HFFc6 (cell line): ENCODE measurements around the gene GREB1. TPM values are rescaled to one million over a fixed set of nuclear protein-coding genes. Genes with fewer than 3 reads are reported as not detected.

Source experiments
- DNase-seq: peaks from one replicate; pipeline ENCODE4 v3.0.0-alpha.2; 2018
- H3K27ac Mint-ChIP-seq: 2 replicates; pipeline ENCODE4 v1.8.0; 2020; ENCODE audit warnings: mild to moderate bottlenecking, mixed read lengths
- H3K27me3 Mint-ChIP-seq: 2 replicates; pipeline ENCODE4 v1.8.0; 2021; ENCODE audit warnings: mild to moderate bottlenecking, moderate library complexity, mixed read lengths; ENCODE audit not compliant: insufficient read depth
- H3K36me3 Mint-ChIP-seq: 2 replicates; pipeline ENCODE4 v1.8.0; 2021; ENCODE audit warnings: low read depth, mixed read lengths
- H3K4me1 Mint-ChIP-seq: 2 replicates; pipeline ENCODE4 v1.8.0; 2020; ENCODE audit warnings: low read depth, mixed read lengths
- H3K4me3 Mint-ChIP-seq: 2 replicates; pipeline ENCODE4 v1.8.0; 2020; ENCODE audit warnings: mild to moderate bottlenecking, moderate library complexity, mixed read lengths
- H3K9me3 Mint-ChIP-seq: 2 replicates; pipeline ENCODE4 v1.8.0; 2020; ENCODE audit warnings: mild to moderate bottlenecking, mixed read lengths
- total RNA-seq, 6 experiments: library from RNA; stranded (reverse); fragmentation: NEBNext Ultra II Directional; extraction: Animal tissue kit (Norgen Biotek cat#: 25700); gene quantifications; 2 replicates in 1 of 6; 3 replicates in 5 of 6; pipeline ENCODE4 v1.2.3, GENCODE V29; 2021
- TF ChIP-seq, protein P1 (sequence below): fragments of 200-600 bp; sonication (generic); IDR thresholded peaks from 2 replicates; pipeline ENCODE4 v1.5.0; 2021; ENCODE audit warnings: antibody characterized with exemption, mild to moderate bottlenecking

GREB1 gene
- total RNA-seq, 6 experiments from 2014 or later = 0.07 to 0.11 (median 0.09) TPM; not detected in 3

DNA sequence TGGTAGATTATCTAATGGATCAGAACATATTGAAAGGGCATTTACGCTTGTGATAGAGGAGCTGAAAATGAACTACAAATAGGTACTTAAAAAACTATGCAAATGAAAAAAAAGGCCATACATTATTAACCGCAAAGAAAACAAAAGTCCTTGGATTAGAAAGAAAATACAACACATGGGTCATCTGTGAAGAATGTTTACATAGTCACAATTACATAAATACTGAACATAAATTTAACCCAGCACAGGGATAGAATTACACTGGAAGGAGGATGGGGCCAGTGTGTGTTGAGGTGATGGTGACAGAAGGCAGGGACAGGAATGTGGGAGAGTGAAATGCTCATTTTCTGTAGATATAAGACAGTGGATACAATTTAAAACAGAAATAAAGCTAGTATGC is 129.6 kb downstream of the GREB1 start:
- Mint-ChIP-seq H3K4me3 (no peak overlapping the region), H3K36me3 (peaks cover 6% of the 10 kb centered on the region), H3K27me3 (peaks cover 49% of the 10 kb centered on the region), H3K9me3 (peaks cover 15% of the 10 kb centered on the region), H3K4me1 (peaks cover 21% of the 10 kb centered on the region), H3K27ac (no peak overlapping the region)
- TF ChIP-seq, protein P1, sequence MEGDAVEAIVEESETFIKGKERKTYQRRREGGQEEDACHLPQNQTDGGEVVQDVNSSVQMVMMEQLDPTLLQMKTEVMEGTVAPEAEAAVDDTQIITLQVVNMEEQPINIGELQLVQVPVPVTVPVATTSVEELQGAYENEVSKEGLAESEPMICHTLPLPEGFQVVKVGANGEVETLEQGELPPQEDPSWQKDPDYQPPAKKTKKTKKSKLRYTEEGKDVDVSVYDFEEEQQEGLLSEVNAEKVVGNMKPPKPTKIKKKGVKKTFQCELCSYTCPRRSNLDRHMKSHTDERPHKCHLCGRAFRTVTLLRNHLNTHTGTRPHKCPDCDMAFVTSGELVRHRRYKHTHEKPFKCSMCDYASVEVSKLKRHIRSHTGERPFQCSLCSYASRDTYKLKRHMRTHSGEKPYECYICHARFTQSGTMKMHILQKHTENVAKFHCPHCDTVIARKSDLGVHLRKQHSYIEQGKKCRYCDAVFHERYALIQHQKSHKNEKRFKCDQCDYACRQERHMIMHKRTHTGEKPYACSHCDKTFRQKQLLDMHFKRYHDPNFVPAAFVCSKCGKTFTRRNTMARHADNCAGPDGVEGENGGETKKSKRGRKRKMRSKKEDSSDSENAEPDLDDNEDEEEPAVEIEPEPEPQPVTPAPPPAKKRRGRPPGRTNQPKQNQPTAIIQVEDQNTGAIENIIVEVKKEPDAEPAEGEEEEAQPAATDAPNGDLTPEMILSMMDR = no peak
- DNase-seq = peak; percentile 30

DNA sequence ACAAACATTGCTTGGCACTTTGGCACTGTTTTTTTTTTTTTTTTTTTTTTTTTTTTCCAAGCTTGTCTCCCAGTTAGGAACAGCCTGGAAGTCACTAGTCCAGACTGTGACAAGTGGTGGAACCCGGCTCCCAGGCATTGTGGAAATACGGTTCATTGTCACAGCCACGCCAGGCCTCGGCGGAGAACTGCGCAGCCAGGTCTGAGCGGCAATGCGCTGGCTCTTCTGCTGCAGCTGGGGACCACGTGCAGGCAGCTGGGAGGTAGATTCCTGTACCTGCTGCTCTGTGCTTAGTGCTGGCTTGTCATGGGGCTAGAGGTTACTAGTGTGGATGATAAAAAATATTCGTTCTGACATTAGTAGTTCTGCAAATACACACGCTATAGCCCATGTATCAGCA is 131.2 kb downstream of the GREB1 start:
- no peak overlapping the region for H3K27ac Mint-ChIP-seq
- DNase-seq = no peak
- peaks cover 21% of the 10 kb centered on the region for H3K4me1 Mint-ChIP-seq
- peaks cover 34% of the 10 kb centered on the region for H3K27me3 Mint-ChIP-seq
- H3K4me3 Mint-ChIP-seq = no peak overlapping the region
- H3K9me3 Mint-ChIP-seq = peaks cover 15% of the 10 kb centered on the region
- H3K36me3 Mint-ChIP-seq = peaks cover 6% of the 10 kb centered on the region
- TF ChIP-seq, protein P1 = no peak

DNA sequence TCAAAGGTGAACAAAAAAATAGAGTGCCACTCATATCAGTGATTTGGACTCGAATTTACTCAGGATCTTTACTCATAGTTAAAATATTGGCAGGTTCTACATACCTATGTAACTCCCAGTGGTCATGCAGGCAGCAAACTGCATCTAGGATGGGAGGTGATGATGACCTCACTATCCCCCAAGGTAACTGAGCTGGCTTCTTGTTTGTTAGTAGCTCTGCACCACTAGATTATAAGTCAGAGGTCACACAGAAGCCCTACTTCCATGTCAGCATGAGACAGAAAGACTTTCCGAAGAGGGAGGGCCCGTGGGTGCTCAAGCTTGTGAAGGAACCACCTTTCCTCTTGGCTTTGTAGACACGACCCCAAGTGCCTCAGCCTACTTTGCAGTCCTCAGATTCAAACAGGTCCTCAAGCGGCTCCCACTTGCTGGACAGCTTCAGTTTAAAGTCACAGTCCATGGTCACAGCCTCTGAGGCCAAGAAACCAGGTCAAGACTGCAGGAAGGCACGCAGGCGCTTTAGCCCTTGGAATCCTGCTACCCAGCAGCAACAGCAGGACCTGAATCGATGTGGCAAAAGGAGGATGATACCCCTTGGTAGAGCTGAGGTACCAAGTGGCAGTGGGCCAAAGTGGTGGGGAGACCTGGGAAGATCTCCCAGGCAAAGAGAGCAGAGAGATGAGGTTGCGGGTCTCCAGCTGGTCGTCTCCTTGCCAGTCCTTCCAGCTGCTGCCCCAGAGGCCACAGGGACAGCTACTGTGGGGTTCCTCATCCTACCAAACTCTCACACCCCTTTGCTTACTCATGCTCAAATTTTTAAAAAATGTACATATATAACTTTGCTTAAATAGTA is 131.9 kb downstream of the GREB1 start:
- peaks cover 21% of the 10 kb centered on the region for H3K4me1 Mint-ChIP-seq
- H3K36me3 Mint-ChIP-seq = peaks cover 11% of the 10 kb centered on the region
- TF ChIP-seq, protein P1 = no peak
- no peak overlapping the region for H3K27ac Mint-ChIP-seq
- H3K27me3 Mint-ChIP-seq = peaks cover 34% of the 10 kb centered on the region
- H3K9me3 Mint-ChIP-seq = peaks cover 15% of the 10 kb centered on the region
- no peak overlapping the region for H3K4me3 Mint-ChIP-seq
- DNase-seq = no peak

DNA sequence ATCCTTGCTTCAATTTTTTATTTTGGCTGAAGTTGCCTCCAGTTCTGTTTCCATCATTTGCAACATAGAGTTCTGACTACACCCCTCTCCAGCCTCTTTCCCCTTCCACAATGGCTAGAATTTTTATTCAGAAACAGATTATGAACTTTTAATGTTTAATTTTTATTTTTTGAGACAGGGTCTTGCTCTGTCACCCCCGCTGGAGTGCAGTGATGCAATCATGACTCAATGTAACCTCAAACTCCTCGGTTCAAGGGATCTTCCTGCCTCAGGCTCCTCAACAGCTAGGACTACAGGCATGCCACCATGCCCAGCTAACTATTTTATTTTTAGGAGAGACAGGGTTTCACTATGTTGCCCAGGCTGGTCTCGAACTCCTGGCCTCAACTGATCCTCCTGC is 133.3 kb downstream of the GREB1 start:
- H3K4me1 Mint-ChIP-seq = peaks cover 21% of the 10 kb centered on the region
- DNase-seq = no peak
- peaks cover 11% of the 10 kb centered on the region for H3K9me3 Mint-ChIP-seq
- H3K36me3 Mint-ChIP-seq = peaks cover 6% of the 10 kb centered on the region
- peaks cover 29% of the 10 kb centered on the region for H3K27me3 Mint-ChIP-seq
- TF ChIP-seq, protein P1 = no peak
- no peak overlapping the region for H3K4me3 Mint-ChIP-seq
- H3K27ac Mint-ChIP-seq = no peak overlapping the region

DNA sequence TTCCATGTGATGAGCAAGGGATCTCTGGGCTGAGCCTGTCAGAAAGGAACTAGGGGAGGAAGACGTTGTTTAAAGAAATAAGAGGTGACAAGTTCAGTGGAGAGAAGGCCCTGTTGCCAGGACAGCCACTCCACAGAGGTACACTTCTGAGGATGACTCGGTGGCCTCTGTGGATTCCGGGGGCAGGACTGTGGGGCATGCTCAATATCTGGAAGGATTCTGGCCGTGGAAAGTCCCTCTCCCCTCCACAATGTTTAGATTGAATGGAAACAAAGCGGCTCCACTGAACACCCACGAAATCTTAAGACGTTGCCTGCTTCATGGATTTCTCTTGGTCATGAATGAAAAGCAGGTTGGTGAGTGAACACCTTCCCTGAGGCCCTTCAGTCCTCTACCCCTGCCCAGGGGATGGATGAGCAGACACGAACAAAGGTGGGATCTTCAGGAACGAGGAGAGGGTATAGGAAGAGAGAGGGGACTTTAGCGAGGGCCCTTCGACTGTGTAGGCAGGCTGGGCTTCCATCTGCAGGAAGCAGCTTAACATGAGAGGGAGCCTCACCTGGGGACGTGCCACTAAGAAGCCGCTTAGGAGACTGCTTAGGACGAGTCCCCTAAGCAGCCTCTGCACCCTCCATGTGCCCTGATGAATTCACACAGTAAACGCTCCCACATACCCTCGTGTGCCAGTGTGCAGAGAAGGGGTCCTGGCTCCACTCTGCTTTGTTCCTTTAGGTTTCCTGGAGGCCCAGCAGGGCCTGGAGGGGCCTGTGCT is 134.2 kb downstream of the GREB1 start:
- H3K4me1 Mint-ChIP-seq = peaks cover 19% of the 10 kb centered on the region
- H3K36me3 Mint-ChIP-seq = peaks cover 5% of the 10 kb centered on the region; the same call in 1 of the 2 replicates
- TF ChIP-seq, protein P1 = no peak
- H3K27me3 Mint-ChIP-seq = peaks cover 33% of the 10 kb centered on the region
- no peak for DNase-seq
- H3K27ac Mint-ChIP-seq = no peak overlapping the region
- no peak overlapping the region for H3K4me3 Mint-ChIP-seq
- peaks cover 3% of the 10 kb centered on the region; the same call in 1 of the 2 replicates for H3K9me3 Mint-ChIP-seq
